ENCODE results near the gene CPLANE2.
"Not testable (repeated sequence)": the region's sequence is repeated elsewhere in the genome, so short reads cannot be mapped to it uniquely, and the experiment has no call there.

CPLANE2 gene

DNA sequence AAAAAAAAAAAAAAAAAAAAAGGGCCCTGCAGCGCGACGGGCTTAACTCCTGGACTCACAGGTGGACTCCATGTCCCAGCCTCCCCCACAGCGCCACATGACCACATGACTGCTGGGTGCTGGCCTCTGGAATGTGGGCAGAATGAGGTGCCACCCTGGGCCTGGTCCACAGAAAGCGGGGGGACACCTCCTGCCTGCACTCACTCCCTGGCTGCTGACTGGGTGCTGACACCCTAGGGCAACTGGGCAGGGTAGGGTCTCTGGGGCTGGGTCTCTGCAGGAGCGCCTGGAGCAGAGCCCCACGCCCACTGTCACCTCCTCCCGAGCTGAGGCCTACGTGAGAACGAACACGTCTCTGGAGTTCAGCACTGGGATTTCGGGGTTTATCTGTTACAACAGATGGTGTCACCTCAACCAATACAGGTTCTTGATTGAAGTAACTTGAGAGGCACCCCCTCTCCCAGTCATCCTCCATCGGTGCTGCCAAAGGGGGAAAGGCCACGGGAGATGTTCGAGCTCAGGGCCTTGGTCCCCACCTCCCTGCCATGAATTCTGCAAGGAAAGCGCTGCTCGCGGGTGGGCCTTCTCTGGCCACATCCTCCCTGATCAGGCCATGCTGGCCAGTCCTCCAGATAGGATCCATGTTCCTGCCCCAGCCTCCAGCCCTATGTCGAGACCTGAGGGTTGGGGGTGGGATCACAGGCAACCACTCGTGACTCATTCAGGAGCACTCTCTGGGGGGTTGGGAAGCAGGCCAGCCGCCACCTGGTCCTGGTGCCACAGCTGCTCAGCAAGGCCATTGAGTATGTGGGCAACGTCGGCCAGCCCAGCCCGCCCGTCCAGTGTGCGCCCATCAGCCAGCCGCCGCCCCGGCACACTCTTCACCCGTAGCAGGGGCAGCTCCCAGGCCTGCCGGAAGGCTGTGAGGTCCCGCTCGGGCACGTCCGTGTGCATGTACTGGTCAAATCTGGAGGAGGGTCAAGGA is 5.4 kb downstream of the CPLANE2 start:
- H3K4me3 ChIP-seq (ENCODE audit: control insufficient read depth, low read depth, low read length), result no peak overlapping the region
- TF ChIP-seq, protein P1, sequence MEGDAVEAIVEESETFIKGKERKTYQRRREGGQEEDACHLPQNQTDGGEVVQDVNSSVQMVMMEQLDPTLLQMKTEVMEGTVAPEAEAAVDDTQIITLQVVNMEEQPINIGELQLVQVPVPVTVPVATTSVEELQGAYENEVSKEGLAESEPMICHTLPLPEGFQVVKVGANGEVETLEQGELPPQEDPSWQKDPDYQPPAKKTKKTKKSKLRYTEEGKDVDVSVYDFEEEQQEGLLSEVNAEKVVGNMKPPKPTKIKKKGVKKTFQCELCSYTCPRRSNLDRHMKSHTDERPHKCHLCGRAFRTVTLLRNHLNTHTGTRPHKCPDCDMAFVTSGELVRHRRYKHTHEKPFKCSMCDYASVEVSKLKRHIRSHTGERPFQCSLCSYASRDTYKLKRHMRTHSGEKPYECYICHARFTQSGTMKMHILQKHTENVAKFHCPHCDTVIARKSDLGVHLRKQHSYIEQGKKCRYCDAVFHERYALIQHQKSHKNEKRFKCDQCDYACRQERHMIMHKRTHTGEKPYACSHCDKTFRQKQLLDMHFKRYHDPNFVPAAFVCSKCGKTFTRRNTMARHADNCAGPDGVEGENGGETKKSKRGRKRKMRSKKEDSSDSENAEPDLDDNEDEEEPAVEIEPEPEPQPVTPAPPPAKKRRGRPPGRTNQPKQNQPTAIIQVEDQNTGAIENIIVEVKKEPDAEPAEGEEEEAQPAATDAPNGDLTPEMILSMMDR (conservative IDR thresholded peaks at IDR 0.05; ENCODE audit: control insufficient read depth, insufficient read depth, low read depth, low read length), result no peak
- no peak for DNase-seq (ENCODE audit: low read depth)

DNA sequence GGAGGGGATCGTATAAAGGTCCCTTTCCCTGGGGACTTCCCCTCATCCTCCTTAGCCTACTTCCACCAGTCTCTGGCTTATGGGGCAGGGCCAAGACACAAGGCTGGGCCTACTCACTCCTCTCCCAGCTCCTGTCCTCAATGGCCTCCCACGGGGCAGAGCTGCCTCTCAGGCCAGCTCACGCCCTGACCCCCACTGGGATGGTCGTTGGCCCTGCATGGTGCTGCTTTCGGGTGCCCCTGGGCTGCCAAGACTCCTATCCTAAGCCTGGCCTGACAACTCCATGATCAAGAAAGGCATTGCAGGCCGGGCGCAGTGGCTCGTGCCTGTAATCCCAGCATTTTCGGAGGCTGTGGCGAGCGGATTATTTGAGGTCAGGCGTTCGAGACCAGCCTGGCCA is 6.2 kb downstream of the CPLANE2 start:
- TF ChIP-seq, protein P1 (conservative IDR thresholded peaks at IDR 0.05; ENCODE audit: control insufficient read depth, insufficient read depth, low read depth, low read length), result no peak

DNA sequence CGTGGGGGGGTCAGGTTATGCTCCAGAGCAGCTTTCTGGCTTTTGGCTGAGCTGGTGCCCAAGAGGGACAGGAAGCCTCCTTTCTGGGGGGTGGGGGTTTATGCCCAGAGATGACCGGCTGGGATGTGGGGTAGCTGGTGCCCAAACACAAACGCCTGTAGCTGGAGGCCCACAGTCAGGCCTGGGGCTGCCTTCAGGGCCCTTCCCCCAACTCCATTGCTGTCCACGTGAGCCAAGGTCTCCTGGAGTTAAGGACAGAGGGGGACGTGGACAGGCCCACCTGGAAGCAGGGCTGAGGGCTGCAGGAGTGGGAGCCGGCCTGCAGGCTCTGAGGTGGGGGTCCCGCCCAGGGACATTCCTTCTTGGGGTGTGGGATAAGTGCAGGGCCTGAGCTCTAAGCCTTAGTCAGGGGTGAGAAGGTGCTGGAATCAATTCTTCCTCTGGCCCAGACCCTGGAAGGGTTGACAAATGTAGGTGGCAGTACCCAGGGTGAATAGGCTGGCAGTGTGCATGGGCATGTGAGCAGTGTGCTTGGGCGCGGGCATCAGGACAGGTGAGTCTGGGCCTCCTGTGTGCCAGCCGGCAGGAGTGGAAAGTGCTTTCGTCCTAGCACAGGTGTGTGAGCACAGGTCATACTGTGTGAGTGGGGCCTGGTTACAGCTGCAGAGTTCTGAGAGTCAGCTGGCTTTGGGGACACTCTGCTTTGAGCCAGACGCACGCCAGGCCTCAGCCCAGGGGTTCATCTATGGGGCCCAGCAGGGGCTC is 6.8 kb downstream of the CPLANE2 start:
- TF ChIP-seq, protein P1 (conservative IDR thresholded peaks at IDR 0.05; ENCODE audit: control insufficient read depth, insufficient read depth, low read depth, low read length), result no peak
- DNase-seq (ENCODE audit: low read depth), result no peak
- H3K4me3 ChIP-seq (ENCODE audit: control insufficient read depth, low read depth, low read length), result no peak overlapping the region

More for the DNA sequence above, 6.2 kb downstream of the CPLANE2 start:
- no peak overlapping the region for H3K4me3 ChIP-seq (ENCODE audit: control insufficient read depth, low read depth, low read length)
- DNase-seq (ENCODE audit: low read depth), result no peak

DNA sequence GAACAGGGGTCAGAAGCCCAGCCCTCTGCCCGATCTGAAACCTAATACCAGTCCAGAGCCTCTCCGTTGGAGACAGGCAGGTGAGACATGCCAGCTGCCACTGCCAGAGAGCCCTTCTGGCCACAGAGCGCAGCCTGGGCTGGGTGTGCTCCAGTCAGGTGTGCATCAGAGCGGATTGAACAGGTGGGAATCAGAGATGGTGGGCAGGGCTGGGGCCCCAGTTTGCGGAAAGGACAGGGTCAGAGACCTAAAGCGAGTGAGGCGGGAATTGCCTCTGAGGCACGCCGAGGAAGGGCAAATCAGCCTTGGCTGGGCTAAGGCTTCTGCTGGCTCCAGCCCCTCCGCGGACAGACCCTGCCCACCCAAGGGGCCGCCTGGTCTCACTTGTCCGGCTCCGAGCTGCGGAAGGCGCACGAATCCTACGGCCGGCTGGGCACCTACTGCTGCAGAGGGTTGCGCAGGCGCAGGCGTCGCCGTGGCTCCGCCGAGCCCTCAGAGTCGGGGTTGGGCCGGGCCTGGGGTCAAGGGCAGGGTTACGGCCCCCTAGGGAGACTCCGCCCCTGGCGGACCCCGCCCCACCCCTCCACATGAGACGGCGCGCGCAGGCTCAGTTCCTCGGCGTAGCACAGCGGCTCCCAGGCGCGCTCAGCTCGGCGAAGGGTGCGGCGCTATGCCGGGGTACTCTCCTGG is 10.3 kb downstream of the CPLANE2 start:
- no peak overlapping the region for H3K4me3 ChIP-seq (ENCODE audit: control insufficient read depth, low read depth, low read length)
- TF ChIP-seq, protein P1 (conservative IDR thresholded peaks at IDR 0.05; ENCODE audit: control insufficient read depth, insufficient read depth, low read depth, low read length), result no peak
- DNase-seq (ENCODE audit: low read depth), result no peak

DNA sequence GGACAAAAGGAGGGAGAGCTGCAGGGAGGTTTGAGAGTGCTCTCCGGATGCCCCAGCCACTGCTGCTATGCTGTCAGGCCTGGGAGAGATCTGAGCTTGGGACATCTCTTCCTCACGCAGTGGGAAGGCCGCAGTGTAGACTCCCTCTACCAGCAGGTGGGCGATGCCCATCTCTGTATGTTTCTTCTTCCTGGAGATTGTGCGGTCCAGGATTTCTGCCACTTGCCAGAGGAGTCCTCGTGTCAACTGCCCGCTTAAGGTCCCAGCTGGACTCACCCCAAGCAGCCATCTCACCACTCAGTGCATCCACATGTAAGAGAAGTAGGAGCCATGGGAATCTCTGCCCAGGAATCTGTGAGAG is 10.9 kb downstream of the CPLANE2 start:
- DNase-seq (ENCODE audit: low read depth), result no peak
- H3K4me3 ChIP-seq (ENCODE audit: control insufficient read depth, low read depth, low read length), result no peak overlapping the region

DNA sequence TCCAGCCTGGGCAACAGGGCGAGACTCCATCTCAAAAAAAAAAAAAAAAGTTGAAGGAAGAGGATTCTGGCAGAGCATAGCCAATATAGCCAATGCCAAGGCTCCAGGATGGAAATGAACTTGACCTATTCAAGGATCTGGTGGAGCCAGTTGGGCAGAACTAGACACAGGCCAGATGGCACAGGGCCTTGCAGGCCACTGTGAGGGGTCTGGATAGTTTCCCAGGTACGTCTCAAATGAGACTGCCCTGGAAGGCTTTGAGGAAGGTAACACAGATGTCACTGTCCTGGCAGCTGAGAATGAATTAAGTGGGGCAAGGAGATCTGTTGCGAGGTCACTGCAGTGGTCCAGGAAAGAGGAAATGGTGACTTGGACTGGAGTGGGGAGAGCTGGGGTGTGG is 12.5 kb downstream of the CPLANE2 start:
- H3K4me3 ChIP-seq (ENCODE audit: control insufficient read depth, low read depth, low read length), result no peak overlapping the region
- no peak for DNase-seq (ENCODE audit: low read depth)
- TF ChIP-seq, protein P1 (conservative IDR thresholded peaks at IDR 0.05; ENCODE audit: control insufficient read depth, insufficient read depth, low read depth, low read length), result no peak

More for the DNA sequence above, 10.9 kb downstream of the CPLANE2 start:
- TF ChIP-seq, protein P1 (conservative IDR thresholded peaks at IDR 0.05; ENCODE audit: control insufficient read depth, insufficient read depth, low read depth, low read length), result no peak

DNA sequence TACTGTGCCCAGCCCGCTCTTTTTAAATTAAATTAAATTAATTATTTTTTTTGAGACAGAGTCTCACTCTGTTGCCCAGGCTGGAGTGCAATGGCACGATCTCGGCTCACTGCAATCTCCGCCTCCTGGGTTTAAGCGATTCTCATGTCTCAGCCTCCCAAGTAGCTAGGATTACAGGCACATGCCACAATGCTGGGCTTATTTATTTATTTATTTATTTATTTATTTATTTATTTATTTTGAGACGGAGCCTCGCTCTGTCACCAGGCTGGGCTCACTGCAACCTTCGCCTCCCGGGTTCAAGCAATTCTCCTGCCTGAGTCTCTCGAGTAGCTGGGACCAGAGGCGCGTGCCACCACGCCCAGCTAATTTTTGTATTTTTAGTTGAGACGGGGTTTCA is 14.3 kb downstream of the CPLANE2 start:
- not testable (repeated sequence) for DNase-seq (ENCODE audit: low read depth); H3K4me3 ChIP-seq (ENCODE audit: control insufficient read depth, low read depth, low read length)
